NCI-H1092 (cell line): ENCODE measurements around the gene ADK.

Source experiments
- DNase-seq: peaks from one replicate; lab custom pipeline; 2025; lab: John Stamatoyannopoulos, UW

The ADK gene

GRCh38 chr10:74623786-74624185 is 472.8 kb downstream of the ADK start:
- no peak for DNase-seq

- DNase-seq: no peak
Observed at GRCh38 chr10:74624501-74624900, 473.5 kb downstream of the ADK start.

GRCh38 chr10:74628136-74628535 is 477.1 kb downstream of the ADK start:
- DNase-seq: no peak

DNA sequence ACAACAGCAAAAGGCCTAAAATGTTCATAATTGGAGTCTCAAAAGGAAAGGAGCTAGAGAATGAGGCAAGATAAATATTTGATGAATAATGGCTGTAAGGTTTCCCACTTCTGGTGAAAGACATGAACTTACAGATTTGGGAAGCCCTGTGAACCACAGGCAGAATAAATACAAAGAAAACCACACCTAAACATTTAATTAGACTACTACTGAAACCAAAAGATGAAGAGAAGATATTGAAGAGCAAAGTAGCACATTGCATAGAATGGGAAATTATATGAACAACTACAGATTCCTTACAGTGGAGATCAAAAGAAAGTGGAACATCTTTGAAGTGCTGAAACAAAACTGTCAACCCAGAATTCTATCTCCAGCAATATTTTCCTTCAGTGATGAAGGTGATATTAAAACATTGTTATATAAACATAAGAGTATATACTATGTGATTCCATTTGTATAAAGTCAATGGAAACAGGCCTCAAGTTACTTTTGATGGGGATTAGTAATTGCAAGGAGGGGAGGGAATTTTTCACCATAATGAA is 484.0 kb downstream of the ADK start:
- DNase-seq: no peak

DNA sequence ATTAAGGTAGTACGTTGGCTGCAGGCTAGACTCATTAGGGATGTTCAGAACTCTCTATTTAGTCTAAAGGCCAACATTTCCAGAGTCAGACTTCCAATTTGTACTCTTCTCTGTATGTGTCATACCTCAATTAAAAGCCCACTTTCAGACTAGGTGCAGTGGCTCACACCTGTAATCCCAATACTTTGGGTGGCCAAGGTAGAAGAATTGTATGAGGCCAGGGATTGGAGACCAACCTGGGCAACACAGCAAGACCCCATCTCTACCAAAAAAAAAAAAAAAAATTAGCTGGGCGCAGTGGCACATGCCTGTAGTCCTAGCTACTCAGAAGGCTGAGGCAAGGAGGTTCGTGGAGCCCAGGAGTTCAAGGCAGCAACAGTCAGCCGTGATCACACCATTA is 484.6 kb downstream of the ADK start:
- no peak for DNase-seq

- no peak for DNase-seq
Observed at GRCh38 chr10:74637685-74638084, 486.7 kb downstream of the ADK start.

DNA sequence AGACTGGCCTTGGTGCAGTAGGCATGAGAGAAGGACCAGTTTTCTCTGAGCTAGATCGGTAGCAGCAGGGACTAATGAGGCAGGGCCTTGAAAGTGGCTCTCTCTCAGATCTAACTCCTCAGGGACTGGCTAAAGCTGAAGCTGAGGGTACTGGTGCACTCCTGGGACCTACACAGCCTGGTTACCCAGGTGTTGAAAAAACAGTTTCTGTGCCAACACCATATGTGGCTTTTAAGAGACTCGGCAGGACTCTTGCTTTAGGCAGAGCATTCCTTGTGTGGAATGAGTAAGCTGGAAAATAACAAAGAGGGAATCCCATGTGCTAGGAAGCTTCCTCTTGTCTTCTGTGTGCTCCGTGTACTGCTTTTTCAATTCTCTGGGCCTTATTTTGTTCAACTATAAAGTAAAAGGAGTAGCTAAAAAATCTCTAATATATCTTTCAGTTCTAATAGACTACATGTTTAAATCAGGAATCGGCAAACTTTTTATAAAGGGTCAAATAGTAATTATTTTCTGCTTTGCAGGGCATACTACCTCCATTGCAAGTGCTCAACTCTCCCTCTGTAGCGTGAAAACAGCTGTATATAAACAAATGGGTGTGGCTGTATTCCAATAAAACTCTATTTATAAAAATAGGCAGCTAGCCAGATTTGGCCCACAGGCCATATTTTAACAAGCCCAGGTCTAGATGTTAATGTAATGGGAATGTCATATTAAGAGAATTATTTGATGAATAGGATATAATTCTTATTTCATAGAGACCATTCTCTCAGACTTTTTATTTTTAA is 489.3 kb downstream of the ADK start:
- DNase-seq: peak; percentile 47

DNA sequence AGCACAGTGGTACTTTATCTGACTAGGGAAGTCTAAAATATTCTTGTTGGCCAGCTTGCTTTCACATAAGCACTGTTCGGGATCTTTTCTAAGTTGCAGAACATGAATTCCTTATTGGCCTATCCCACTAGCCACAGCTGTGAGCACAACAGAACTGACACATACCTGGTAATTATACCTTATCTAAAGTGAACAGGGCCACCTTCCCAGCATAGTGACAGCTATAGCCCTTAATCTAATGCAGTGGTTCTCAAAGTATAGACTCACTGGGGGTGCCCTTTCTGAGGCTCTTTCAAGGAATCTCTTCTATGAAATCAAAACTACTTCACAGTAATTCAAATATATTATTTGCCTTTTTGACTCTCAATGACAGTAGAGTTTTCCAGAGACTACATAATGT is 490.6 kb downstream of the ADK start:
- no peak for DNase-seq

GRCh38 chr10:74642901-74643595 is 492.0 kb downstream of the ADK start:
- no peak for DNase-seq

DNA sequence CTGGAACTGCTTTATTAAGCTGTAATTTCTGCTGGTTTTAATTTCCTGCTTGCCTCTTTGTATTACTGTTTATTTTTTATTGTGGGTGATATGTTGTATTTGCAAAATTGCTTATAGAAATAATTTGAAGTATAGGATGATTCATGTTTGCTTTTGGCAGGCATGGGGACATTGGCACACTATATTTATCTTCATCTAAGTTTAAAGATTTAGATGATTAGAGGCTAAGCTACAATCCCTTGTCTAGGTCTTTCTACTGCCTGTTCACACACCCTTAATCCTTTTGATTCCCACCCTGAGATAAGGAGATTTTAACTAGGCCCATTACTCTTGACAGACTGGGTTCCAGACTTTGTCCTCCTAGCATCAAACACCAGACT is 492.6 kb downstream of the ADK start:
- no peak for DNase-seq

GRCh38 chr10:74644738-74645137 is 493.7 kb downstream of the ADK start:
- no peak for DNase-seq

- DNase-seq: no peak
Observed at GRCh38 chr10:74645692-74646091, 494.7 kb downstream of the ADK start.

GRCh38 chr10:74650613-74651012 is 499.6 kb downstream of the ADK start:
- no peak for DNase-seq

DNA sequence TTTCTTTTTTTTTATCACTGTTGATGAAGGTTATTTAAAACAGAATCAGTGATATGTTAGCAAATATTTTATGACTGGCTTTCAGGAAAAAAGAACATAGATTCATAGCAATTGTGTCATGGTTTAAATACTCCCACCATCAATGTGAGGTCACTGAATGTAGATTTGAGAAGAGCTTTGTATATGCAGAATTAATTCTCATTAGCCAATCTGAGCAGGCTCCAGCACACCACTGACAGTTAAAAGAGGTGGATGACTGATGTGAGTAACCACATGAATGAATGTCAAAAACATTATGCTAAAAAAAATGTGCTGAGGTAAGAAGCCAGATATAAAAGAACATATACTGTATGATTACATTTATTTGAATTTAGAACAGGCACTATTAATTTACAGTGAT is 500.5 kb downstream of the ADK start:
- no peak for DNase-seq

DNA sequence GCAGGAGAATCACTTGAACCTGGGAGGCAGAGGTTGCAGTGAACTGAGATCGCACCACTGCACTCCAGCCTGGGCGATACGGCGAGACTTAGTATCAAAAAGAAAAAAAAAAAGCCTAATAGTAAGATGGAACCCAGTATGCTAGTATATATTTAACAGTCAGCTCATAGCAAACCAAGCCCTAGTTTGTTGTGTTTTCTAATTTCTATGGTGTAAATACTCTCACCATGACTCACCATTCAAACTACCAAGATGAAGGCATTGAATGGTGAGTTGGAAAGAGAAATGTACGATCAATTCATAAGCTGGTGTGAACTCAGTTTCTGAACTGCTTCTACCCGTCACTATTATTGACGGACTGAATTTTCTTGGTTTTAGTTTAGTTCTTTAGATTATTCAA is 501.6 kb downstream of the ADK start:
- DNase-seq: no peak

GRCh38 chr10:74658511-74658910 is 507.5 kb downstream of the ADK start:
- DNase-seq: no peak

- DNase-seq: no peak
Observed at GRCh38 chr10:74662635-74663034, 511.6 kb downstream of the ADK start.

GRCh38 chr10:74669210-74669609 is 518.2 kb downstream of the ADK start:
- no peak for DNase-seq

DNA sequence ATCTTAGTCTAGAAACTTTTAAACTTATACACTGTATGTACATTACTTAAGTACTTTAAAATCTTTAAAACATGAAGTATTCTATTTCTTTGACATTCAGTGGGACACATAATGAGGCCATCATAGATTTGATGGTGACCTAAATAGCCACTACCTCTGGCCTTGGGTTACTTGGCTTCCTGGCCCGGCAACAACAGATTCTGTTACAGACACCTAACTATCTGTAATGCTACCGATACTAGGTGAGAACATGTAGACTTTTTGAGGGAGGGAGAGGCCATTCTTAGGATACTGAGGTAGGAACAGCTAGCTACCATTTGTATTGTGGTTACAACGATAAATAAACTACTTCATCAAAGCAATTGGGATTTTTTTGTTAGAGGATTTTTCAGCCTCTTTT is 520.7 kb downstream of the ADK start:
- no peak for DNase-seq

DNA sequence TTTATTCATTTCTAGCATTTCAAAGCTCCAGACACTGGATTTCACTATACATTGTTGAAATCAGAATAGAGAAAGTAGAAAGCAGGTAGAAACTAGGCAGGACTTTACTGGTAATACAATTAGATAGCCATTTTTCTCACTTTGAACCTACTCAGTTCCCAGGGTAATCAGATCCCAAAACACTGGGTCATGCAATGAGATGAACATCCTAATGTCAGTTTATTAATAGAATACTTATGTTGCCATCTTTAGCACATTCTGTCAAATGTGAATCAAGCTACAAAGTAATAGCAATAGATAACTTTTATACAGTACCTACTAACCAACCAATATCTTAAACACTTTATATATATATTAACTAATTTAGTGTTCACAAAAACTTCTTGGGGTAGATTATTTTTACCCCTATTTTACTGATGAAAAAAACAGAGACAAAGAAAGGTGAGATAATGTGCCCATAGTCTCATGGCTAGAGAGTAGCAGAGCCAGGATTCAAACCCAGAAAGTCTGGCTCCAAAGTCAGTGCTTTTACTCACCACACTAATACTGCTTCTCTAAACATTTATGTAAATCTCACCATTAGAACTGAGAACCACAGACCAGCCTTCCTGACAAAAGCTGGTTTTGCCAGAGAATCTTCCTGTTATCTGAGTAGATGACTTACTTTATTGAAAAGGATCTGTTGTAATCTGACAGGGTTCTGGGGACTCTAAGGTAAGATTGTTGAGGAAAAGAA is 521.6 kb downstream of the ADK start:
- no peak for DNase-seq

DNA sequence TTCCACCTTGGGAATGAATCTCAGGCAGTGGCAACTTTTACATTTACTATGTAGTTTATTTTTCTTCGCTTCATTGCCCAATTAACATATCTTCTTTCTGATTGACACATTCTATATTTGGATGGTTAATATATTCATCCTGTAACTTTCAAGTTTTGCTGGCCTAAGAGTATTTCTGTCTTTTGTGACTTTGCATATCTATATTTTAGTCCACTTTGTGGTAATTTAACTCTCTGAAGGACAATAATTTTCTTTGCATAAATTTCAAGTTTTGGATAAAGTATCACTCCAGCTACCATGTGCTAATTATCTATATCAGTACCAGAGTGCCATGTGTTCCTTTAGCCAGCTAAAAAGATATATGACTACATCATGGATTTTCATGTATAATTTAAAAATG is 523.9 kb downstream of the ADK start:
- DNase-seq: no peak

GRCh38 chr10:74675484-74675883 is 524.5 kb downstream of the ADK start:
- no peak for DNase-seq

DNA sequence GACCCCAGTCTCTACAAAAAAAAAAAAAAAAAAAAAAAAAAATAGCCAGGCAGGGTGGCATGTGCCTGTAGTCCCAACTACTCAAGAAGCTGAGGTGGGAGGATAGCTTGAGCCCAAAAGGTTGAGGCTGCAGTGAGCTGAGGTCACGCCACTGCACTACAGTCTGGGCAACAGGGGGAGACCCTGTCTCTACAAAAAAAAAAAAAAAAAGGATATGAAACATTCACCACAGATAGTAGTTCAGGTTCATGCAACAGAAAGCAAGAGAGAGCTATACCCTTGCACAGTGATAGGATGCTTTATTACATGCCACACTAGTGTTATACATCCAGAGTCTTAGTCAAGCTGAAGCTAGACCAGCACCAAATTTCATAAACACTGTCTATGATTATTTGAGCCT is 526.9 kb downstream of the ADK start:
- no peak for DNase-seq
